Upper lobe of left lung (tissue), 6 donors: Measurements from ENCODE around the gene SLC7A10. TPM values are rescaled to one million over a fixed set of nuclear protein-coding genes. Genes with fewer than 3 reads are reported as not detected.
"Not testable (repeated sequence)": the region's sequence is repeated elsewhere in the genome, so short reads cannot be mapped to it uniquely, and the experiment has no call there.

Source experiments
- ATAC-seq, 2 donors: fragments of 200-7000 bp; cut with Tn5 transposase; one replicate each; pipeline ENCODE4 v1.9.1; 2022; ENCODE audit warnings: mild to moderate bottlenecking in 2 of 2, moderate library complexity in 2 of 2; ENCODE audit not compliant: low FRiP score in 2 of 2
- DNase-seq, 2 donors: peaks; one replicate each; pipeline ENCODE4 v3.0.0-alpha.2; 2019 to 2020
- H3K27ac ChIP-seq, 4 donors: fragments of 200-600 bp; sonication (generic); one replicate each; pipeline ENCODE4 v1.5.1; 2016 to 2019
- H3K27me3 ChIP-seq, 4 donors: fragments of 200-600 bp; sonication (generic); one replicate each; pipeline ENCODE4 v1.5.1; 2017 to 2019
- H3K36me3 ChIP-seq, 4 donors: fragments of 200-600 bp; sonication (generic); one replicate each; pipeline ENCODE4 v1.5.1; 2016 to 2019
- H3K4me1 ChIP-seq, 4 donors: fragments of 200-600 bp; sonication (generic); one replicate each; pipeline ENCODE4 v1.5.1; 2018 to 2019
- H3K4me3 ChIP-seq, 4 donors: fragments of 200-600 bp; sonication (generic); one replicate each; pipeline ENCODE4 v1.5.1; 2017 to 2019; ENCODE audit warnings: mild to moderate bottlenecking in 2 of 4, moderate library complexity in 1 of 4
- H3K9me3 ChIP-seq, 4 donors: fragments of 200-600 bp; sonication (generic); one replicate each; pipeline ENCODE4 v1.5.1; 2018 to 2019
- CTCF ChIP-seq, 6 experiments: fragments of 450-650 bp in 4 of 6; fragments of 200-600 bp in 2 of 6; sonication (generic) in 2 of 6; IDR thresholded peaks; one replicate each; pipeline ENCODE4 v1.5.1; 2016 to 2019; ENCODE audit warnings: antibody characterized with exemption in 6 of 6
- EP300 ChIP-seq, 4 donors: sonication (generic); formaldehyde crosslinking; IDR thresholded peaks; one replicate each; pipeline ENCODE4 v1.5.1; 2017; ENCODE audit warnings: antibody characterized with exemption in 4 of 4, control low read depth in 2 of 4
- POLR2A ChIP-seq, 4 donors: fragments of 450-650 bp; IDR thresholded peaks; one replicate each; pipeline ENCODE4 v1.5.1; 2016 to 2017; ENCODE audit warnings: antibody characterized with exemption in 4 of 4, mild to moderate bottlenecking in 2 of 4
- POLR2AphosphoS5 ChIP-seq, 2 donors: sonication (generic); formaldehyde crosslinking; IDR thresholded peaks; one replicate each; pipeline ENCODE4 v1.5.1; 2017; ENCODE audit warnings: antibody characterized with exemption in 2 of 2
- WGBS, 2 donors: methylation state at CpG; one replicate each; pipeline ENCODE4 v1.1.5; 2017 to 2018; 5-methylcytosine and 5-hydroxymethylcytosine counted together
- total RNA-seq, 6 donors: library from RNA; depleted of rRNA in 4 of 6; stranded (reverse); fragments of >200 nt in 4 of 6; gene quantifications; one replicate each; pipeline versions ENCODE4 v1.1.0 to v1.2.1, GENCODE V29; 2016 to 2021
- donor health status: DM: no; HTN: no; CAD: no; lungs with moderate emphysema.
- donor health status: DM: no; HTN: yes; CAD: no; lungs with severe emphysema.

Gene SLC7A10
- total RNA-seq, 6 donors from 2014 or later = 0.29 to 2.1 (median 0.47) TPM; not detected in 2

- Histone ChIP-seq H3K4me1 (peaks cover 18 to 24% (median 20%) of the 10 kb centered on the region in 4 donors), H3K4me3 (no peak overlapping the region), H3K36me3 (no peaks in the 10 kb centered on the region), H3K27me3 (peaks cover 0 to 29% (median 22%) of the 10 kb centered on the region in 4 donors), H3K27ac (no peak overlapping the region), H3K9me3 (peaks cover 8 to 20% (median 18%) of the 10 kb centered on the region in 4 donors)
- no peak for TF ChIP-seq POLR2A (IDR thresholded peaks at IDR 0.05)
- no peak for TF ChIP-seq EP300 (IDR thresholded peaks at IDR 0.05)
- no peak for TF ChIP-seq CTCF (IDR thresholded peaks at IDR 0.05)
- TF ChIP-seq POLR2AphosphoS5 (IDR thresholded peaks at IDR 0.05) = no peak
- WGBS, 2 donors = 94 to 97% methylated on average over 1 of the region's 1 CpG
- ATAC-seq = no peak
- DNase-seq = no peak
Measured at GRCh38 chr19:33227870-33228599, 2.4 kb upstream of the SLC7A10 start.

GRCh38 chr19:33227242-33227650 lies 1.6 kb upstream of the SLC7A10 start:
- peaks cover 18 to 24% (median 20%) of the 10 kb centered on the region in 4 donors for H3K4me1 ChIP-seq
- H3K36me3 ChIP-seq = no peaks in the 10 kb centered on the region
- peak overlapping the region in 2 of 4 donors; percentile 2 to 67 for H3K27ac ChIP-seq
- DNase-seq = peak; percentile 68 to 77
- peaks cover 0 to 29% (median 22%) of the 10 kb centered on the region in 4 donors for H3K27me3 ChIP-seq
- peak overlapping the region in 3 of 4 donors; percentile 42 to 51 (median 45) for H3K4me3 ChIP-seq
- ATAC-seq = peak; percentile 23 to 79
- H3K9me3 ChIP-seq = peaks cover 8 to 20% (median 18%) of the 10 kb centered on the region in 4 donors
- TF ChIP-seq CTCF (IDR thresholded peaks at IDR 0.05) (no peak), POLR2A (IDR thresholded peaks at IDR 0.05) (no peak), POLR2AphosphoS5 (IDR thresholded peaks at IDR 0.05) (no peak), EP300 (IDR thresholded peaks at IDR 0.05) (no peak)
- 22 to 32% methylated on average over 14 to 18 of the region's 18 CpGs for WGBS, 2 donors

- Histone ChIP-seq H3K27me3 (peaks cover 0 to 29% (median 22%) of the 10 kb centered on the region in 4 donors), H3K27ac (peak overlapping the region in 2 of 4 donors; percentile 2 to 67), H3K9me3 (peaks cover 8 to 20% (median 18%) of the 10 kb centered on the region in 4 donors), H3K36me3 (no peaks in the 10 kb centered on the region), H3K4me3 (peak overlapping the region in 3 of 4 donors; percentile 42 to 51 (median 45)), H3K4me1 (peaks cover 18 to 24% (median 20%) of the 10 kb centered on the region in 4 donors)
- ATAC-seq = peak; percentile 64 to 77
- 5 to 10% methylated on average over 13 to 26 of the region's 66 CpGs for WGBS, 2 donors
- TF ChIP-seq POLR2AphosphoS5 (IDR thresholded peaks at IDR 0.05) (no peak), CTCF (IDR thresholded peaks at IDR 0.05) (peak in 1 of 6 experiments; percentile 12)
- peak; percentile 80 to 90 for DNase-seq
Measured at GRCh38 chr19:33226550-33227241, 1.0 kb upstream of the SLC7A10 start.

- Histone ChIP-seq H3K9me3 (peaks cover 8 to 20% (median 18%) of the 10 kb centered on the region in 4 donors), H3K4me1 (peaks cover 15 to 24% (median 19%) of the 10 kb centered on the region in 4 donors), H3K36me3 (no peaks in the 10 kb centered on the region), H3K27ac (no peak overlapping the region), H3K4me3 (peak overlapping the region in 1 of 4 donors; percentile 20), H3K27me3 (peaks cover 0 to 29% (median 22%) of the 10 kb centered on the region in 4 donors)
- WGBS, 2 donors = 66 to 84% methylated on average over 4 to 18 of the region's 18 CpGs
- no peak for DNase-seq
- ATAC-seq = peak in 1 of 2 donors; percentile 5
- TF ChIP-seq POLR2A (IDR thresholded peaks at IDR 0.05) = peak in 1 of 4 donors; percentile 4
- no peak for TF ChIP-seq EP300 (IDR thresholded peaks at IDR 0.05)
Measured at GRCh38 chr19:33224694-33225457, 774 bp downstream of the SLC7A10 start.

- not testable (repeated sequence) for ATAC-seq, H3K36me3 ChIP-seq, H3K4me3 ChIP-seq, H3K27ac ChIP-seq, H3K9me3 ChIP-seq, DNase-seq
- Histone ChIP-seq H3K27me3 (peaks cover 0 to 28% (median 22%) of the 10 kb centered on the region in 4 donors), H3K4me1 (peaks cover 15 to 24% (median 19%) of the 10 kb centered on the region in 4 donors)
- WGBS, 2 donors = 77 to 83% methylated on average over 2 of the region's 2 CpGs
Measured at GRCh38 chr19:33222255-33222654, 3.4 kb downstream of the SLC7A10 start.
